Aorta (tissue), 5 donors: Measurements from ENCODE around the gene TTF2. TPM values are rescaled to one million over a fixed set of nuclear protein-coding genes. Genes with fewer than 3 reads are reported as not detected.
"Not testable (repeated sequence)": the region's sequence is repeated elsewhere in the genome, so short reads cannot be mapped to it uniquely, and the experiment has no call there.

Source experiments
- ATAC-seq: fragments of 200-7000 bp; cut with Tn5 transposase; one replicate; pipeline ENCODE4 v1.9.1; 2022; ENCODE audit warnings: moderate library complexity; ENCODE audit not compliant: low FRiP score
- DNase-seq, 2 donors: peaks; one replicate each; pipeline ENCODE4 v3.0.0-alpha.2; 2020
- H3K27ac ChIP-seq, 2 donors: one replicate each; pipeline ENCODE4 v1.5.1; 2013; ENCODE audit warnings: low read length in 2 of 2, mild to moderate bottlenecking in 2 of 2, moderate library complexity in 2 of 2, control low read depth in 1 of 2, inconsistent platforms in 1 of 2, low read depth in 1 of 2
- H3K27me3 ChIP-seq, 2 donors: one replicate each; pipeline ENCODE4 v1.6.1; 2013; ENCODE audit warnings: control low read depth in 1 of 2, low read length in 1 of 2, mild to moderate bottlenecking in 1 of 2, moderate library complexity in 1 of 2; ENCODE audit not compliant: insufficient read depth in 2 of 2, control insufficient read depth in 1 of 2
- H3K36me3 ChIP-seq, 2 donors: one replicate each; pipeline ENCODE4 v1.6.1; 2013; ENCODE audit warnings: control low read depth in 1 of 2, low read length in 1 of 2, mild to moderate bottlenecking in 1 of 2; ENCODE audit not compliant: insufficient read depth in 2 of 2, control insufficient read depth in 1 of 2
- H3K4me1 ChIP-seq, 2 donors: one replicate each; pipeline ENCODE4 v1.6.1; 2013; ENCODE audit warnings: low read length in 2 of 2, control low read depth in 1 of 2, mild to moderate bottlenecking in 1 of 2, moderate library complexity in 1 of 2; ENCODE audit not compliant: insufficient read depth in 2 of 2, control insufficient read depth in 1 of 2
- H3K4me3 ChIP-seq, 2 donors: one replicate each; pipeline ENCODE4 v1.5.1; 2013; ENCODE audit warnings: low read length in 2 of 2, control low read depth in 1 of 2, mild to moderate bottlenecking in 1 of 2
- H3K9me3 ChIP-seq: one replicate; pipeline ENCODE4 v1.6.1; 2013; ENCODE audit warnings: mild to moderate bottlenecking, low read length; ENCODE audit not compliant: control insufficient read depth
- WGBS, 2 donors: extraction: QIAGEN DNeasy Blood & Tissue Kit; methylation state at CpG; one replicate each; pipeline ENCODE4 v1.1.7; 2013; 5-methylcytosine and 5-hydroxymethylcytosine counted together
- intact Hi-C, 2 donors: fragments of 100-400 bp; cut with DNase I; formaldehyde crosslinking; loops; one replicate each; pipeline versions ENCODE4 v1.14.2 to v1.15.0; 2022
- polyA plus RNA-seq, 2 donors: library from polyadenylated mRNA; stranded (reverse); fragments of 200-250 nt; gene quantifications; one replicate each; pipeline ENCODE4 v1.2.3, GENCODE V29; 2013
- total RNA-seq, 2 donors: library from RNA; stranded (reverse); fragmentation: NEBNext Ultra II Directional; extraction: Animal tissue kit (Norgen Biotek cat#: 25700); gene quantifications; one replicate each; pipeline ENCODE4 v1.2.1, GENCODE V29; 2021
- donor health status: healthy with polysubstance abuse.
- donor health status: Bipolar disorder and iron deficiency.
- donor health status: DM: no; HTN: no; CAD: no.
- donor health status: DM: no; HTN: no; CAD: no.
- donor health status: DM: yes; HTN: yes; CAD: no.

The TTF2 gene
- total and polyA plus RNA-seq, 4 donors: 0.63 to 18.8 (median 8.6) TPM

- DNase-seq (peak; percentile 76 to 91), ATAC-seq (peak; percentile 87)
- WGBS, 2 donors: 6 to 7% methylated on average over 7 of the region's 7 CpGs
- Histone ChIP-seq H3K27me3 (no peaks in the 10 kb centered on the region), H3K4me1 (peaks cover 1 to 4% of the 10 kb centered on the region in 2 donors), H3K36me3 (peaks cover 2 to 4% of the 10 kb centered on the region in 2 donors), H3K9me3 (no peaks in the 10 kb centered on the region), H3K27ac (peak overlapping the region; percentile 85 to 95), H3K4me3 (no peak overlapping the region)
- intact Hi-C loops: no loop called here
Observed at GRCh38 chr1:117093091-117093534, 33.0 kb downstream of the TTF2 start.

DNA sequence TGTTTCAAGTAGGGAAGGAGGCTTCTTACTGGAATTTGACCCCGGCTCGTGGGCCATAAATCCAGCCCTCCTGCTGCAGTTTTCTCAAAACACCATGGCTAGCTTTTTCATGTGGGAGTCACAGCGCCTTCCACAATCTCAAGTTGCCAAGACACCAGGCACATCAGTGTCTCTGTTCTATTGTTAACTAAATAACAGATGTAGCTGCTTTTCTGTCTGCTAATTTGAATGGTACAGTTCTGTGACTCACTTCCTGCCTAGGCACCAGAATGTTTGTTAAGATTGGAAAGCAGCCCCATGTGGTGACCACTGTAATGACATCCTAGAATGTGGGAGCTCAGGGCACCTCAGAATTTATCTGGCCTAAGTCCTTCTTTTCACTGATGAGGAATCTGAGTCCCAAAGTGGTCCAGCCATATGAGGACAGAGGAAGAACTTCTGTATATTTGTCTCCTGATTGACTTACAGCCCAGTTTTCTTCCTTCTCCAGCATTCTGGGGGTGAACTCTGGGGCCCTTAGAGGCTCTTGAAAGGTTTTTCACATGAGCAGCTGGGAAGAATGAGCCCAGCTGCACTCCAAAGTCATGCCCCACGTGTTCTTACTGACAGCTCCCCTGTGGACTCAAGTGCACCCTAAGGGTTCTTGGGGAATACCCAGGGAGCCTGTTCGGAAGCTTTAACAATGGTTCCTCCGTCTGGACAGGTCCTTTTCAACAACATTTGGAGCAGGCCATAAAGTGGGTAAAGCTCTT, 33.9 kb downstream of the TTF2 start:
- H3K36me3 ChIP-seq: peaks cover 2 to 4% of the 10 kb centered on the region in 2 donors
- intact Hi-C loops: no loop called here
- ATAC-seq (no peak), DNase-seq (no peak)
- no peaks in the 10 kb centered on the region for H3K9me3 ChIP-seq
- no peak overlapping the region for H3K4me3 ChIP-seq
- peak overlapping the region; percentile 95 for H3K27ac ChIP-seq
- no peaks in the 10 kb centered on the region for H3K27me3 ChIP-seq
- H3K4me1 ChIP-seq: peaks cover 4 to 6% of the 10 kb centered on the region in 2 donors
- 78 to 80% methylated on average over 6 of the region's 6 CpGs for WGBS, 2 donors

DNA sequence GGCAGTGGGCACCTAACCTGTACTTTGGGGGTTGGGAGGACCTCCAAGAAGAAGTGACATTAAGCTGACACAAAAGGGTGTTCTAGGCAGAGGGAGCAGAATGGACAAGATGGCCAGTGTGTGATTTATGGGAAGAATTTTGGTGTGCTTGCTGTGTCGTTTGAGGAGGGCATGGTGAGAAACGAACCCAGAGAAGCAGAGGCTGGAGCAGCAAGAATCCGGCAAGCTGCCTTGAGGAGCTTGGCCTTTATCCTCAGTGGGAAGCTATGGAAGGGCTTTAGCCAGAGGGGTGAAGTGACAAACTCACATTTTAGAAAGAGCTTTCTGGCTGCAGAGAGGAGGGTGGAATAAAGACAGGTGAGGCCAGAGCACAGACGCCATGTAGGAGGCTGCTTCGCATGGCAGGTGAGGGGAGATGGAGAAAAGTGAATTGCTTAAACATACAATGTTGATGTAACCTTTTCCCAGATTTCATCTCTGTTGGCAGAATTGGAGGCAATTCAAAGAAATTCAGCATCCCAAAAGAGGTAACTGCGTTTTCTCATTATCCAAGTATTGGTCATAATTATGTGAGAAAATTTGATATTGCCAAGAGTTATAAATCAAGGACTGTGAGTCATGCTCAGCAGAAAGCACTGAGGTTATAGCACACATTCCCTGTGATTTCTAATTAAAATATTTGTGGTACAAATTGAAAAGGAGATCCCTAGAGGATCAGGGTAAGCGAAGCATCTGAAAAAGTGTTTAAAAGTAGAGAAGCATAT, 34.9 kb downstream of the TTF2 start:
- WGBS, 2 donors: 32 to 56% methylated on average over 7 of the region's 7 CpGs
- Histone ChIP-seq H3K27me3 (no peaks in the 10 kb centered on the region), H3K27ac (peak overlapping the region; percentile 6 to 61), H3K4me1 (peaks cover 4 to 6% of the 10 kb centered on the region in 2 donors), H3K9me3 (no peaks in the 10 kb centered on the region), H3K4me3 (no peak overlapping the region), H3K36me3 (peaks cover 0 to 4% of the 10 kb centered on the region in 2 donors)
- DNase-seq: no peak
- no peak for ATAC-seq
- intact Hi-C loops: no loop called here

GRCh38 chr1:117096951-117097408, 36.9 kb downstream of the TTF2 start:
- H3K9me3 ChIP-seq: no peaks in the 10 kb centered on the region
- DNase-seq (no peak), ATAC-seq (no peak)
- intact Hi-C loops: no loop called here
- H3K27me3 ChIP-seq: no peaks in the 10 kb centered on the region
- 23 to 29% methylated on average over 3 of the region's 3 CpGs for WGBS, 2 donors
- H3K4me1 ChIP-seq: peaks cover 4 to 6% of the 10 kb centered on the region in 2 donors
- H3K36me3 ChIP-seq: no peaks in the 10 kb centered on the region
- no peak overlapping the region for H3K4me3 ChIP-seq
- peak overlapping the region in 1 of 2 donors; percentile 25 for H3K27ac ChIP-seq

DNA sequence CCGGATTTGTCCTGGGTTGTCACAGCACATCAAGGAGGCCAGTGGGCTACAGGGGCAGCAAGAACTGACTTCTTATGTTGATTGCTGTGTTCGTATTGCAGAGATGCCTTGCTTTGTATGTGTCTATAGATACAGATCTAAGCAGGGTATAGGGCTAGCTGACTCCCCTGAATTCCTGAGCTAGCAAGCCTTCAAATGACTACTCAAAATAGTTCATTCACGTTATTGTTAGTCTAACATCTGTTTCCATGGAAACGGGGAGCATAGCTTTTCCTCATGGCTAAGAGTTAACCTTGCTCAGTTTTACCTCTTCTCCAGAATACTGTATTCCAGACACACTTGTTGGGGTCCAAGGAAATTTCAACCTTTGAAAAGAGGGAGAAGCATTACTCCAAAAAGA, 37.3 kb downstream of the TTF2 start:
- no peaks in the 10 kb centered on the region for H3K27me3 ChIP-seq
- H3K4me3 ChIP-seq: no peak overlapping the region
- no peaks in the 10 kb centered on the region for H3K36me3 ChIP-seq
- peak overlapping the region in 1 of 2 donors; percentile 25 for H3K27ac ChIP-seq
- intact Hi-C loops: no loop called here
- peaks cover 4 to 6% of the 10 kb centered on the region in 2 donors for H3K4me1 ChIP-seq
- DNase-seq (no peak), ATAC-seq (no peak)
- 38 to 44% methylated on average over 4 of the region's 4 CpGs for WGBS, 2 donors
- H3K9me3 ChIP-seq: no peaks in the 10 kb centered on the region

- DNase-seq (no peak), ATAC-seq (no peak)
- Histone ChIP-seq H3K9me3 (no peaks in the 10 kb centered on the region), H3K4me3 (no peak overlapping the region), H3K36me3 (no peaks in the 10 kb centered on the region), H3K4me1 (peaks cover 2 to 4% of the 10 kb centered on the region in 2 donors), H3K27ac (no peak overlapping the region), H3K27me3 (no peaks in the 10 kb centered on the region)
- WGBS, 2 donors: 31 to 38% methylated on average over 4 of the region's 4 CpGs
- intact Hi-C loops: loop anchor here in 1 of 2 donors (2.0 kb wide), 1 partner anchor 22 kb away; the partner anchor contains the start of gene TRIM45
Observed at GRCh38 chr1:117098287-117098890, 38.3 kb downstream of the TTF2 start.

DNA sequence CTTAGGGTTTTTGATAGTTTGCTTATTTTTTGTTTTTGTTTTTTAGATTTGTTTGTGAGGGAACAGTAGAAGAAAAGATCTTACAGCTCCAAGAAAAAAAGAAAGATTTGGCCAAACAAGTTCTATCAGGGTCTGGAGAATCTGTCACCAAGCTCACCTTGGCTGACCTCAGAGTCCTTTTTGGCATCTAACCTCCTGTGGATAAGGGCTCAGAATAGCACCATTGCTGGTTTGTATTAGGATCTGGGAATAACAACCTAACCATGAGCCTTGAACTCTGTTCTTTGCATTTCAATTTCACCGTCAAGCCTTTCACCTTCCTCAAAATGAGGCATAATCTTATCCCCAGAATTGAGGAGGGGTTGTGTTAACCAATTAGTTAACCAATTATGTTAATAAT, 41.2 kb downstream of the TTF2 start:
- Histone ChIP-seq H3K27ac (no peak overlapping the region), H3K36me3 (no peaks in the 10 kb centered on the region), H3K4me1 (peaks cover 2 to 4% of the 10 kb centered on the region in 2 donors), H3K27me3 (no peaks in the 10 kb centered on the region), H3K9me3 (no peaks in the 10 kb centered on the region), H3K4me3 (no peak overlapping the region)
- DNase-seq (no peak), ATAC-seq (no peak)
- WGBS, 2 donors: 85 to 89% methylated on average over 1 of the region's 1 CpG
- intact Hi-C loops: no loop called here

GRCh38 chr1:117101858-117102257, 41.7 kb downstream of the TTF2 start:
- intact Hi-C loops, ATAC-seq, H3K27me3 ChIP-seq, H3K27ac ChIP-seq, H3K9me3 ChIP-seq, H3K4me1 ChIP-seq, H3K36me3 ChIP-seq, DNase-seq, H3K4me3 ChIP-seq: not testable (repeated sequence)
- 97 to 98% methylated on average over 3 of the region's 3 CpGs for WGBS, 2 donors
